HEK293 (cell line): ENCODE data around the gene BTBD2.
A peak's percentile ranks its signal among the peaks of the same experiment; 100 is the strongest.

Experiments used
- CTCF ChIA-PET: fragments of 350-600 bp; formaldehyde crosslinking; extraction: SDS; loops from one replicate; lab custom pipeline; 2021; ENCODE audit warnings: antibody characterized with exemption; lab: Yijun Ruan, JAX
- POLR2A ChIA-PET: fragments of 300-600 bp; formaldehyde crosslinking; extraction: SDS; loops from one replicate; lab custom pipeline; 2020; ENCODE audit warnings: antibody characterized with exemption, inconsistent platforms; lab: Yijun Ruan, JAX
- H3K27ac ChIP-seq: fragments of 200-500 bp; sonication (Bioruptor generic); 2 replicates; pipeline ENCODE4 v1.5.1; 2014; ENCODE audit warnings: low read depth, low read length, control low read depth, inconsistent platforms; ENCODE audit errors: extremely low read depth
- H3K36me3 ChIP-seq, 2 experiments: fragments of 200-500 bp in 1 of 2; sonication (Bioruptor generic) in 1 of 2; 1 replicate in 1 of 2; 2 replicates in 1 of 2; pipeline ENCODE4 v1.5.1; 2014 to 2017; ENCODE audit warnings: inconsistent platforms in 2 of 2, low read length in 2 of 2; ENCODE audit not compliant: control insufficient read depth in 2 of 2, insufficient read depth in 1 of 2
- H3K4me1 ChIP-seq: fragments of 200-500 bp; sonication (Bioruptor generic); 2 replicates; pipeline ENCODE4 v1.5.1; 2014; ENCODE audit warnings: mild to moderate bottlenecking, low read length, inconsistent platforms; ENCODE audit not compliant: control insufficient read depth, insufficient read depth
- H3K4me3 ChIP-seq: 2 replicates; pipeline ENCODE4 v1.5.1; 2011; ENCODE audit warnings: low read depth, mild to moderate bottlenecking, control low read depth, low read length, moderate library complexity
- H3K9me3 ChIP-seq: fragments of 200-500 bp; sonication (Bioruptor generic); 2 replicates; pipeline ENCODE4 v1.5.1; 2014; ENCODE audit warnings: low read depth, low read length, inconsistent platforms; ENCODE audit not compliant: control insufficient read depth, insufficient read depth
- BCL11A ChIP-seq: fragments of 450-650 bp; formaldehyde crosslinking; IDR thresholded peaks from 2 replicates; pipeline ENCODE4 v1.5.1; 2016; ENCODE audit warnings: low read depth, missing biosample characterization, missing genetic modification characterization
- GLI2 ChIP-seq: fragments of 450-650 bp; formaldehyde crosslinking; IDR thresholded peaks from 2 replicates; pipeline ENCODE4; 2017; ENCODE audit warnings: missing biosample characterization, missing genetic modification characterization, low read depth, borderline replicate concordance
- HOXA7 ChIP-seq: sonication (generic); formaldehyde crosslinking; IDR thresholded peaks from 2 replicates; pipeline ENCODE4 v1.8.1; 2022; ENCODE audit warnings: missing genetic modification reagents, borderline replicate concordance
- INSM2 ChIP-seq: fragments of 450-650 bp; formaldehyde crosslinking; IDR thresholded peaks from 2 replicates; pipeline ENCODE4 v1.5.1; 2016; ENCODE audit warnings: missing biosample characterization, missing genetic modification characterization
- KLF1 ChIP-seq: fragments of 450-650 bp; formaldehyde crosslinking; IDR thresholded peaks from 2 replicates; pipeline ENCODE4 v1.5.1; 2016; ENCODE audit warnings: missing biosample characterization, missing genetic modification characterization
- KLF8 ChIP-seq: fragments of 450-650 bp; formaldehyde crosslinking; IDR thresholded peaks from 2 replicates; pipeline ENCODE4 v1.5.1; 2016; ENCODE audit warnings: missing biosample characterization, missing genetic modification characterization
- ZIC2 ChIP-seq: fragments of 450-650 bp; formaldehyde crosslinking; IDR thresholded peaks from 2 replicates; pipeline ENCODE4 v1.5.1; 2016; ENCODE audit warnings: missing biosample characterization, missing genetic modification characterization
- ZNF19 ChIP-seq: fragments of 450-650 bp; formaldehyde crosslinking; IDR thresholded peaks from 2 replicates; pipeline ENCODE4; 2016; ENCODE audit warnings: missing biosample characterization, missing genetic modification characterization, low read depth
- ZNF248 ChIP-seq: fragments of 450-650 bp; formaldehyde crosslinking; IDR thresholded peaks from 2 replicates; pipeline ENCODE4 v1.5.1; 2017; ENCODE audit warnings: missing biosample characterization, missing genetic modification characterization
- ZNF426 ChIP-seq: fragments of 450-650 bp; formaldehyde crosslinking; IDR thresholded peaks from 2 replicates; pipeline ENCODE4 v1.5.1; 2017; ENCODE audit warnings: missing biosample characterization, missing genetic modification characterization, mild to moderate bottlenecking, inconsistent platforms, moderate library complexity
- ZNF549 ChIP-seq: fragments of 450-650 bp; IDR thresholded peaks from 2 replicates; pipeline ENCODE4 v1.5.1; 2018; ENCODE audit warnings: missing biosample characterization, missing genetic modification characterization, mild to moderate bottlenecking, inconsistent platforms, moderate library complexity
- ZNF747 ChIP-seq: fragments of 450-650 bp; formaldehyde crosslinking; IDR thresholded peaks from 2 replicates; pipeline ENCODE4 v1.5.1; 2016; ENCODE audit warnings: missing biosample characterization, missing genetic modification characterization
- ZNF768 ChIP-seq: fragments of 450-650 bp; formaldehyde crosslinking; IDR thresholded peaks from 2 replicates; pipeline ENCODE4 v1.5.1; 2018; ENCODE audit warnings: missing biosample characterization, mild to moderate bottlenecking, missing genetic modification characterization
- ZNF837 ChIP-seq: fragments of 450-650 bp; formaldehyde crosslinking; IDR thresholded peaks from 2 replicates; pipeline ENCODE4 v1.5.1; 2016; ENCODE audit warnings: missing biosample characterization, missing genetic modification characterization
- TF ChIP-seq, protein P1 (sequence below): fragments of 450-650 bp; formaldehyde crosslinking; conservative IDR thresholded peaks from 2 replicates; pipeline ENCODE4 v1.5.1; 2016; ENCODE audit warnings: low read depth, missing biosample characterization, missing genetic modification characterization
- TF ChIP-seq, protein P2 (sequence below): fragments of 450-650 bp; formaldehyde crosslinking; IDR thresholded peaks from 2 replicates; pipeline ENCODE4 v1.5.1; 2016; ENCODE audit warnings: missing biosample characterization, missing genetic modification characterization

BTBD2 gene

DNA sequence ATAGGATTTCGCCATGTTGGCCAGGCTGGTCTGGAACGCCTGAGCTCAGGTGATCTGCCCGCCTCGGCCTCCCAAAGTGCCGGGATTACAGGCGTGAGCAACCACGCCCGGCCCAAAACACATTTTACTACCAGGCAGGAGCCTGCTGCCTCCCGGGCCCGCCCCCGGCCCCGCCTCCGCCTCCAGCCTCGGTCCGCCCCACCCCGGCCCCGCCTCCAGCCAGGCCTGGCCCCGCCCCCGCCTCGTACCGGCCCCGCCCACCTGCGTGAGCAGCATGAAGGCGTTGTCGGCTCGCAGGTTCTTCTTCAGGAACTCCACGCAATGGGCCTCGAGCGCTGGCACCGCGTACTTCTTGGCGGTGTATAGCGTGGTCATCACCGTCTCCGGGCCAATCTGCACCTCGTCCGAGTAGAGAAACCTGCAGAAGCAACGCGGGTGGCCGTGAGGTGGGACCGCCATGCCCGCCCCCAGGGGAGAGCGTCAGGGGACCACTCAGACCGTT, 22.7 kb downstream of the BTBD2 start:
- peaks cover 43 to 71% of the 10 kb centered on the region in 2 experiments for H3K36me3 ChIP-seq

DNA sequence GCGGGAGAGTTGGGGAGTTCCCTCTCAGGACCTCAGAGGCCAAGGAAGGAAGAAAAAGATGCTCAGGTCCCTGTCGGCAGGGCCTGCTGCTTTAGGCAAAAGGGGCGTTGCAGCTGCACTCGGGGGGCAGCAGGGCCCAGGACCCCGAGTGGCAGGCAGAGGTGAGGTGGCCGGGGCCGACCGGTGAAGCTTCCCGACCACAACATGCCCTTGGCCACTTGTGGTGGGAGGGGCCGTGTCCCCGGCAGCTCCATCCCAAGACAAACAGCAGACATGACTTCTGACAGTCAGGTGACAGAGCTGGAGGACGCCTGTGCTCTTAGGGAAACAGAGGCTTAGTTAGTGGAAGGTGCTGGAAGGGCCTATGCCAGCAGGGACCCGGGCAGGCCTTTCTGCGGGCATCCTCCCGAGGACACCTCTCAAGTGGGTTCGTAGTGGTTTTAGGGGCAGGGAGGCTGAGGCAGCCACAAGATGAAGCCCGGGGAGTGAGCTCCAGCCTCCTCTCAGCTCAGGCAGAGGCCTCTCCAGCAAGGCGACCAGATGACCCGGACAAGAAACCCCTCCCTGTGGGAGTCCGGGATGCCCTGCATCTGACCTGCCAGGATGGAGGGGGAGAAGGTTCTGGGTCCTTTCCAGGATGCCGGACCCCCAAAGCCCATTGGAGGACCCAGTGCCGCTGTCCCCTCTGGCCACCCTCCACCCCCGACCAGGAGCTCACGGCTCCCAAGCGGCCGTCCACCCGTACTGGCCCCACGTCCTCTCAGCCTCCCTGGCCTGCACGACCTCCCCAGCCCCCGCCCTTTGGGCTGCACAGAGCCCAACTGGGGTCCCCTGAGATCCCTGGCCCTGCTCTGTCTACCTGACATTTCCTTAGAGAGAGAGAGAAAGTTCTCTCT, 24.2 kb downstream of the BTBD2 start:
- CTCF ChIA-PET, result interaction anchor here (0.6 to 0.9 kb wide), 2 partner anchors 9 to 19 kb away, joined by 3 read pairs; no protein-coding TSS in a partner anchor
- no peak overlapping the region for H3K27ac ChIP-seq
- TF ChIP-seq ZIC2 (tag by site-specific recombination) (no peak), ZNF837 (tag by site-specific recombination) (no peak), HOXA7 (CRISPR knock-in tag) (no peak), ZNF549 (no peak), INSM2 (tag by site-specific recombination) (no peak), ZNF426 (tag by site-specific recombination) (no peak), GLI2 (tag by site-specific recombination) (no peak), ZNF747 (tag by site-specific recombination) (no peak), ZNF768 (tag by site-specific recombination) (no peak), ZNF248 (tag by site-specific recombination) (no peak)
- TF ChIP-seq, protein P1, sequence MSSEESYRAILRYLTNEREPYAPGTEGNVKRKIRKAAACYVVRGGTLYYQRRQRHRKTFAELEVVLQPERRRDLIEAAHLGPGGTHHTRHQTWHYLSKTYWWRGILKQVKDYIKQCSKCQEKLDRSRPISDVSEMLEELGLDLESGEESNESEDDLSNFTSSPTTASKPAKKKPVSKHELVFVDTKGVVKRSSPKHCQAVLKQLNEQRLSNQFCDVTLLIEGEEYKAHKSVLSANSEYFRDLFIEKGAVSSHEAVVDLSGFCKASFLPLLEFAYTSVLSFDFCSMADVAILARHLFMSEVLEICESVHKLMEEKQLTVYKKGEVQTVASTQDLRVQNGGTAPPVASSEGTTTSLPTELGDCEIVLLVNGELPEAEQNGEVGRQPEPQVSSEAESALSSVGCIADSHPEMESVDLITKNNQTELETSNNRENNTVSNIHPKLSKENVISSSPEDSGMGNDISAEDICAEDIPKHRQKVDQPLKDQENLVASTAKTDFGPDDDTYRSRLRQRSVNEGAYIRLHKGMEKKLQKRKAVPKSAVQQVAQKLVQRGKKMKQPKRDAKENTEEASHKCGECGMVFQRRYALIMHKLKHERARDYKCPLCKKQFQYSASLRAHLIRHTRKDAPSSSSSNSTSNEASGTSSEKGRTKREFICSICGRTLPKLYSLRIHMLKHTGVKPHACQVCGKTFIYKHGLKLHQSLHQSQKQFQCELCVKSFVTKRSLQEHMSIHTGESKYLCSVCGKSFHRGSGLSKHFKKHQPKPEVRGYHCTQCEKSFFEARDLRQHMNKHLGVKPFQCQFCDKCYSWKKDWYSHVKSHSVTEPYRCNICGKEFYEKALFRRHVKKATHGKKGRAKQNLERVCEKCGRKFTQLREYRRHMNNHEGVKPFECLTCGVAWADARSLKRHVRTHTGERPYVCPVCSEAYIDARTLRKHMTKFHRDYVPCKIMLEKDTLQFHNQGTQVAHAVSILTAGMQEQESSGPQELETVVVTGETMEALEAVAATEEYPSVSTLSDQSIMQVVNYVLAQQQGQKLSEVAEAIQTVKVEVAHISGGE (tag by site-specific recombination), result no peak
- TF ChIP-seq, protein P2, sequence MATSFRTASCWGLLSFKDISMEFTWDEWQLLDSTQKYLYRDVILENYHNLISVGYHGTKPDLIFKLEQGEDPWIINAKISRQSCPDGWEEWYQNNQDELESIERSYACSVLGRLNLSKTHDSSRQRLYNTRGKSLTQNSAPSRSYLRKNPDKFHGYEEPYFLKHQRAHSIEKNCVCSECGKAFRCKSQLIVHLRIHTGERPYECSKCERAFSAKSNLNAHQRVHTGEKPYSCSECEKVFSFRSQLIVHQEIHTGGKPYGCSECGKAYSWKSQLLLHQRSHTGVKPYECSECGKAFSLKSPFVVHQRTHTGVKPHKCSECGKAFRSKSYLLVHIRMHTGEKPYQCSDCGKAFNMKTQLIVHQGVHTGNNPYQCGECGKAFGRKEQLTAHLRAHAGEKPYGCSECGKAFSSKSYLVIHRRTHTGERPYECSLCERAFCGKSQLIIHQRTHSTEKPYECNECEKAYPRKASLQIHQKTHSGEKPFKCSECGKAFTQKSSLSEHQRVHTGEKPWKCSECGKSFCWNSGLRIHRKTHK, result no peak
- TF ChIP-seq, all 188 proteins: peak for 0
- Histone ChIP-seq H3K4me3 (no peak overlapping the region), H3K9me3 (no peaks in the 10 kb centered on the region), H3K4me1 (no peaks in the 10 kb centered on the region), H3K36me3 (peaks cover 35 to 69% of the 10 kb centered on the region in 2 experiments)
- POLR2A ChIA-PET, result interaction anchor here (0.6 to 0.7 kb wide), 2 partner anchors 12 to 224 kb away, joined by 3 read pairs; no protein-coding TSS in a partner anchor

More for the DNA sequence above, 22.7 kb downstream of the BTBD2 start:
- Histone ChIP-seq H3K4me1 (no peaks in the 10 kb centered on the region), H3K27ac (no peak overlapping the region), H3K9me3 (no peaks in the 10 kb centered on the region), H3K4me3 (no peak overlapping the region)
- TF ChIP-seq BCL11A (tag by site-specific recombination) (no peak), KLF8 (tag by site-specific recombination) (0 out of 2 replicates have a peak, but pooled peaks have one; percentile 35), ZNF19 (tag by site-specific recombination) (no peak), KLF1 (tag by site-specific recombination) (peak; percentile 67; the same call in 1 of the 2 replicates)
- TF ChIP-seq, protein P1 (tag by site-specific recombination), result no peak
- ChIA-PET CTCF (interaction anchor here (1.0 kb wide), 1 partner anchor 27 kb away, joined by 3 read pairs; no protein-coding TSS in a partner anchor), POLR2A (interaction anchor here (0.5 to 0.6 kb wide), 2 partner anchors 47 to 285 kb away, joined by 3 to 4 read pairs; no protein-coding TSS in a partner anchor)
